Peyer's patch (tissue), 4 donors: ENCODE measurements around the gene PACSIN2. TPM values are rescaled to one million over a fixed set of nuclear protein-coding genes. Genes with fewer than 3 reads are reported as not detected.

Experiments used
- DNase-seq, 3 donors: peaks; one replicate each; pipeline ENCODE4 v3.0.0-alpha.2; 2017 to 2019
- H3K27ac ChIP-seq, 4 donors: fragments of 200-600 bp; sonication (generic); one replicate each; pipeline ENCODE4 v1.5.1; 2016 to 2019
- H3K27me3 ChIP-seq, 2 donors: fragments of 200-600 bp; sonication (generic); one replicate each; pipeline ENCODE4 v1.5.1; 2019
- H3K36me3 ChIP-seq, 3 donors: fragments of 200-600 bp; sonication (generic); one replicate each; pipeline ENCODE4 v1.5.1; 2016 to 2019
- H3K4me1 ChIP-seq, 4 donors: fragments of 200-600 bp; sonication (generic); one replicate each; pipeline ENCODE4 v1.5.1; 2016 to 2019
- H3K4me3 ChIP-seq, 4 donors: fragments of 200-600 bp; sonication (generic); 1 replicate in 3 of 4; 2 replicates in 1 of 4; pipeline ENCODE4 v1.5.1; 2016 to 2019; ENCODE audit warnings: mild to moderate bottlenecking in 1 of 4
- H3K9me3 ChIP-seq, 4 donors: fragments of 200-600 bp; sonication (generic); one replicate each; pipeline ENCODE4 v1.5.1; 2016 to 2019; ENCODE audit warnings: mild to moderate bottlenecking in 1 of 4
- CTCF ChIP-seq, 6 experiments: fragments of 450-650 bp in 4 of 6; fragments of 200-600 bp in 2 of 6; sonication (generic) in 1 of 6; IDR thresholded peaks; one replicate each; pipeline ENCODE4 v1.5.1; 2017 to 2019; ENCODE audit warnings: antibody characterized with exemption in 6 of 6, mild to moderate bottlenecking in 3 of 6, moderate library complexity in 1 of 6
- POLR2A ChIP-seq, 2 donors: fragments of 450-650 bp; IDR thresholded peaks; one replicate each; pipeline ENCODE4 v1.5.1; 2017; ENCODE audit warnings: antibody characterized with exemption in 2 of 2, mild to moderate bottlenecking in 2 of 2, moderate library complexity in 2 of 2
- total RNA-seq, 4 donors: library from RNA; depleted of rRNA; stranded (reverse); fragments of >200 nt; gene quantifications; one replicate each; pipeline ENCODE4 v1.1.0, GENCODE V29; 2016

The PACSIN2 gene
- total RNA-seq, 4 donors from 2014 or later, result 58.0 to 149 (median 110) TPM

GRCh38 chr22:42855721-42856120 is 159.2 kb downstream of the PACSIN2 start:
- no peaks in the 10 kb centered on the region for H3K27me3 ChIP-seq
- TF ChIP-seq CTCF (IDR thresholded peaks at IDR 0.05) (no peak), POLR2A (IDR thresholded peaks at IDR 0.05) (no peak)
- H3K9me3 ChIP-seq, result no peaks in the 10 kb centered on the region
- no peak for DNase-seq
- peak overlapping the region in 3 of 4 donors; percentile 87 to 97 (median 94) for H3K27ac ChIP-seq
- peaks cover 0 to 16% (median 5%) of the 10 kb centered on the region in 4 donors for H3K4me1 ChIP-seq
- peak overlapping the region; percentile 68 to 96 (median 92) for H3K4me3 ChIP-seq
- H3K36me3 ChIP-seq, result peaks cover 0 to 2% (median 0%) of the 10 kb centered on the region in 3 donors

- peak overlapping the region in 2 of 4 donors; percentile 27 to 96 for H3K4me3 ChIP-seq
Observed at GRCh38 chr22:42855211-42855610, 159.7 kb downstream of the PACSIN2 start.

GRCh38 chr22:42848941-42849550 is 165.9 kb downstream of the PACSIN2 start:
- H3K9me3 ChIP-seq, result no peaks in the 10 kb centered on the region
- H3K36me3 ChIP-seq, result peaks cover 0 to 24% (median 0%) of the 10 kb centered on the region in 3 donors
- TF ChIP-seq CTCF (IDR thresholded peaks at IDR 0.05) (no peak), POLR2A (IDR thresholded peaks at IDR 0.05) (no peak)
- DNase-seq, result peak in 1 of 3 donors; percentile 36
- H3K27me3 ChIP-seq, result no peaks in the 10 kb centered on the region
- H3K27ac ChIP-seq, result no peak overlapping the region
- no peak overlapping the region for H3K4me3 ChIP-seq
- peaks cover 0 to 8% (median 0%) of the 10 kb centered on the region in 4 donors for H3K4me1 ChIP-seq

More at GRCh38 chr22:42855211-42855610, 159.7 kb downstream of the PACSIN2 start:
- Histone ChIP-seq H3K27me3 (no peaks in the 10 kb centered on the region), H3K4me1 (peaks cover 0 to 16% (median 5%) of the 10 kb centered on the region in 4 donors), H3K9me3 (no peaks in the 10 kb centered on the region), H3K36me3 (peaks cover 0 to 3% (median 0%) of the 10 kb centered on the region in 3 donors), H3K27ac (peak overlapping the region in 1 of 4 donors; percentile 97)
- no peak for TF ChIP-seq POLR2A (IDR thresholded peaks at IDR 0.05)
- TF ChIP-seq CTCF (IDR thresholded peaks at IDR 0.05), result no peak
- DNase-seq, result no peak

- no peak for TF ChIP-seq POLR2A (IDR thresholded peaks at IDR 0.05)
- no peak for TF ChIP-seq CTCF (IDR thresholded peaks at IDR 0.05)
- no peak overlapping the region for H3K4me3 ChIP-seq
- peaks cover 0 to 14% (median 0%) of the 10 kb centered on the region in 4 donors for H3K4me1 ChIP-seq
- H3K27me3 ChIP-seq, result no peaks in the 10 kb centered on the region
- H3K9me3 ChIP-seq, result no peaks in the 10 kb centered on the region
- peak in 1 of 3 donors; percentile 10 for DNase-seq
- no peak overlapping the region for H3K27ac ChIP-seq
- peaks cover 0 to 24% (median 0%) of the 10 kb centered on the region in 3 donors for H3K36me3 ChIP-seq
Observed at GRCh38 chr22:42847110-42847509, 167.8 kb downstream of the PACSIN2 start.

- DNase-seq, result peak in 1 of 3 donors; percentile 46
- no peaks in the 10 kb centered on the region for H3K27me3 ChIP-seq
- peaks cover 0 to 37% (median 0%) of the 10 kb centered on the region in 3 donors for H3K36me3 ChIP-seq
- H3K27ac ChIP-seq, result peak overlapping the region in 1 of 4 donors; percentile 62
- no peak overlapping the region for H3K4me3 ChIP-seq
- H3K4me1 ChIP-seq, result peaks cover 0 to 15% (median 0%) of the 10 kb centered on the region in 4 donors
- TF ChIP-seq POLR2A (IDR thresholded peaks at IDR 0.05) (no peak), CTCF (IDR thresholded peaks at IDR 0.05) (no peak)
- H3K9me3 ChIP-seq, result no peaks in the 10 kb centered on the region
Observed at GRCh38 chr22:42844756-42845155, 170.2 kb downstream of the PACSIN2 start.
